Activated naive CD8-positive, alpha-beta T cell treated with anti-CD3 and anti-CD28 coated beads, Interleukin-2, amount 50 U/mL, for 24 hours (primary cell): ENCODE measurements around the gene FANCD2.
A peak's percentile ranks its signal among the peaks of the same experiment; 100 is the strongest.

Experiments
- ATAC-seq: fragments of 150-1000 bp; cut with Tn5 transposase; one replicate; pipeline ENCODE4 v1.10.0; 2021
- DNase-seq: peaks from one replicate; pipeline ENCODE4 v3.0.0; 2021
- H3K27ac Mint-ChIP-seq: one replicate; pipeline ENCODE4 v1.8.0; 2021; ENCODE audit warnings: mild to moderate bottlenecking, mixed read lengths
- H3K27me3 Mint-ChIP-seq: one replicate; pipeline ENCODE4 v1.8.0; 2021; ENCODE audit warnings: mixed read lengths
- H3K36me3 Mint-ChIP-seq: one replicate; pipeline ENCODE4 v1.8.0; 2021; ENCODE audit warnings: low read depth, mixed read lengths
- H3K4me1 Mint-ChIP-seq: one replicate; pipeline ENCODE4 v1.8.0; 2021; ENCODE audit warnings: mixed read lengths
- H3K4me3 Mint-ChIP-seq: one replicate; pipeline ENCODE4 v1.8.0; 2021; ENCODE audit warnings: mild to moderate bottlenecking, moderate library complexity, mixed read lengths
- H3K9me3 Mint-ChIP-seq: one replicate; pipeline ENCODE4 v1.8.0; 2021; ENCODE audit warnings: mixed read lengths

Gene FANCD2

GRCh38 chr3:10026084-10026890 lies at the start of gene FANCD2:
FANCD2 (plus strand) TSS chr3:10026437; CDS start chr3:10028658, 2,221 bp downstream.
- ATAC-seq (peak; percentile 94), DNase-seq (peak; percentile 96)
- peaks cover 39% of the 10 kb centered on the region for H3K36me3 Mint-ChIP-seq
- H3K9me3 Mint-ChIP-seq = no peaks in the 10 kb centered on the region
- peak within 1 kb of the TSS; percentile 96 for H3K4me3 Mint-ChIP-seq
- peak within 1 kb of the TSS; percentile 96 for H3K27ac Mint-ChIP-seq
- H3K4me1 Mint-ChIP-seq = peaks cover 28% of the 10 kb centered on the region
- H3K27me3 Mint-ChIP-seq = no peaks in the 10 kb centered on the region

- H3K9me3 Mint-ChIP-seq = no peaks in the 10 kb centered on the region
- ATAC-seq (peak; percentile 91), DNase-seq (peak; percentile 11)
- H3K27ac Mint-ChIP-seq = peak overlapping the region; percentile 69
- H3K36me3 Mint-ChIP-seq = peaks cover 32% of the 10 kb centered on the region
- peaks cover 21% of the 10 kb centered on the region for H3K4me1 Mint-ChIP-seq
- H3K27me3 Mint-ChIP-seq = no peaks in the 10 kb centered on the region
- H3K4me3 Mint-ChIP-seq = peak overlapping the region; percentile 17
Measured at GRCh38 chr3:9976721-9977709, 49.2 kb upstream of the FANCD2 start.

GRCh38 chr3:9978710-9979305 lies 47.4 kb upstream of the FANCD2 start:
- no peak for ATAC-seq
- Mint-ChIP-seq H3K4me1 (peaks cover 23% of the 10 kb centered on the region), H3K9me3 (no peaks in the 10 kb centered on the region), H3K36me3 (peaks cover 28% of the 10 kb centered on the region), H3K4me3 (no peak overlapping the region), H3K27ac (peak overlapping the region; percentile 69), H3K27me3 (no peaks in the 10 kb centered on the region)
- no peak for DNase-seq

- H3K4me1 Mint-ChIP-seq = peaks cover 26% of the 10 kb centered on the region
Measured at GRCh38 chr3:9980251-9980650, 46.0 kb upstream of the FANCD2 start.

GRCh38 chr3:9986230-9986725 lies 40.0 kb upstream of the FANCD2 start:
- Mint-ChIP-seq H3K27me3 (no peaks in the 10 kb centered on the region), H3K27ac (peak overlapping the region; percentile 95), H3K36me3 (peaks cover 33% of the 10 kb centered on the region), H3K9me3 (no peaks in the 10 kb centered on the region), H3K4me1 (peaks cover 43% of the 10 kb centered on the region), H3K4me3 (peak overlapping the region; percentile 97)
- ATAC-seq = peak; percentile 30
- DNase-seq = no peak

More at GRCh38 chr3:9980251-9980650, 46.0 kb upstream of the FANCD2 start:
- H3K36me3 Mint-ChIP-seq = peaks cover 24% of the 10 kb centered on the region
- DNase-seq (no peak), ATAC-seq (no peak)
- no peaks in the 10 kb centered on the region for H3K27me3 Mint-ChIP-seq
- no peaks in the 10 kb centered on the region for H3K9me3 Mint-ChIP-seq
- H3K4me3 Mint-ChIP-seq = no peak overlapping the region
- H3K27ac Mint-ChIP-seq = no peak overlapping the region

- DNase-seq (no peak), ATAC-seq (no peak)
- Mint-ChIP-seq H3K27ac (no peak overlapping the region), H3K27me3 (no peaks in the 10 kb centered on the region), H3K36me3 (peaks cover 54% of the 10 kb centered on the region), H3K4me1 (peaks cover 2% of the 10 kb centered on the region), H3K9me3 (no peaks in the 10 kb centered on the region), H3K4me3 (no peak overlapping the region)
Measured at GRCh38 chr3:9994086-9994844, 32.0 kb upstream of the FANCD2 start.

- H3K27ac Mint-ChIP-seq = no peak overlapping the region
- no peak overlapping the region for H3K4me3 Mint-ChIP-seq
- H3K36me3 Mint-ChIP-seq = peaks cover 55% of the 10 kb centered on the region
Measured at GRCh38 chr3:10000686-10001085, 25.6 kb upstream of the FANCD2 start.

GRCh38 chr3:10002951-10003350 lies 23.3 kb upstream of the FANCD2 start:
- H3K27me3 Mint-ChIP-seq = no peaks in the 10 kb centered on the region
- H3K27ac Mint-ChIP-seq = no peak overlapping the region
- DNase-seq (no peak), ATAC-seq (no peak)
- H3K36me3 Mint-ChIP-seq = peaks cover 46% of the 10 kb centered on the region
- no peak overlapping the region for H3K4me3 Mint-ChIP-seq
- H3K9me3 Mint-ChIP-seq = no peaks in the 10 kb centered on the region
- no peaks in the 10 kb centered on the region for H3K4me1 Mint-ChIP-seq

More at GRCh38 chr3:10000686-10001085, 25.6 kb upstream of the FANCD2 start:
- Mint-ChIP-seq H3K9me3 (no peaks in the 10 kb centered on the region), H3K4me1 (no peaks in the 10 kb centered on the region), H3K27me3 (no peaks in the 10 kb centered on the region)
- ATAC-seq = no peak
- no peak for DNase-seq

- peaks cover 2% of the 10 kb centered on the region for H3K27me3 Mint-ChIP-seq
- no peak for DNase-seq
- H3K4me3 Mint-ChIP-seq = no peak overlapping the region
- H3K9me3 Mint-ChIP-seq = no peaks in the 10 kb centered on the region
- ATAC-seq = no peak
- H3K36me3 Mint-ChIP-seq = peaks cover 34% of the 10 kb centered on the region
- H3K27ac Mint-ChIP-seq = no peak overlapping the region
- peaks cover 7% of the 10 kb centered on the region for H3K4me1 Mint-ChIP-seq
Measured at GRCh38 chr3:10004506-10004905, 21.7 kb upstream of the FANCD2 start.

- peaks cover 2% of the 10 kb centered on the region for H3K27me3 Mint-ChIP-seq
- peaks cover 30% of the 10 kb centered on the region for H3K36me3 Mint-ChIP-seq
- DNase-seq (no peak), ATAC-seq (no peak)
- no peaks in the 10 kb centered on the region for H3K9me3 Mint-ChIP-seq
- H3K4me3 Mint-ChIP-seq = no peak overlapping the region
- no peak overlapping the region for H3K27ac Mint-ChIP-seq
- H3K4me1 Mint-ChIP-seq = peaks cover 10% of the 10 kb centered on the region
Measured at GRCh38 chr3:10004960-10005564, 21.2 kb upstream of the FANCD2 start.

- DNase-seq (no peak), ATAC-seq (no peak)
- peaks cover 5% of the 10 kb centered on the region for H3K27me3 Mint-ChIP-seq
- H3K4me1 Mint-ChIP-seq = peaks cover 15% of the 10 kb centered on the region
- H3K27ac Mint-ChIP-seq = no peak overlapping the region
- H3K9me3 Mint-ChIP-seq = no peaks in the 10 kb centered on the region
- H3K4me3 Mint-ChIP-seq = no peak overlapping the region
- H3K36me3 Mint-ChIP-seq = peaks cover 20% of the 10 kb centered on the region
Measured at GRCh38 chr3:10006048-10006761, 20.0 kb upstream of the FANCD2 start.

GRCh38 chr3:10006762-10007090 lies 19.5 kb upstream of the FANCD2 start:
- Mint-ChIP-seq H3K4me3 (no peak overlapping the region), H3K4me1 (peaks cover 16% of the 10 kb centered on the region), H3K27ac (no peak overlapping the region), H3K9me3 (no peaks in the 10 kb centered on the region), H3K36me3 (peaks cover 16% of the 10 kb centered on the region), H3K27me3 (peaks cover 6% of the 10 kb centered on the region)
- ATAC-seq (no peak), DNase-seq (no peak)
